Fibroblast of skin of scalp (primary cell): Measurements from ENCODE around the gene TLX1.

ENCODE experiments used
- DNase-seq: peaks from one replicate; pipeline ENCODE4 v3.0.0-alpha.2; 2013

The TLX1 gene

GRCh38 chr10:101112799-101113594 is 18.1 kb upstream of the TLX1 start:
- DNase-seq, result no peak

GRCh38 chr10:101113890-101114403 is 17.2 kb upstream of the TLX1 start:
- DNase-seq, result no peak

- no peak for DNase-seq
These were observed 16.5 kb upstream of the TLX1 start for GRCh38 chr10:101114646-101115045.

GRCh38 chr10:101116754-101117153 is 14.3 kb upstream of the TLX1 start:
- no peak for DNase-seq

- no peak for DNase-seq
These were observed 13.1 kb upstream of the TLX1 start for GRCh38 chr10:101118031-101118430.

- no peak for DNase-seq
These were observed 10.6 kb upstream of the TLX1 start for GRCh38 chr10:101120520-101120883.

GRCh38 chr10:101120884-101121653 is 10.0 kb upstream of the TLX1 start:
- DNase-seq, result no peak

- DNase-seq, result no peak
These were observed 9.5 kb upstream of the TLX1 start for GRCh38 chr10:101121654-101122031.

- DNase-seq, result no peak
These were observed 8.6 kb upstream of the TLX1 start for GRCh38 chr10:101122270-101123084.

GRCh38 chr10:101123085-101123814 is 7.8 kb upstream of the TLX1 start:
- no peak for DNase-seq

- no peak for DNase-seq
These were observed 7.1 kb upstream of the TLX1 start for GRCh38 chr10:101123815-101124617.

- no peak for DNase-seq
These were observed 6.2 kb upstream of the TLX1 start for GRCh38 chr10:101124933-101125332.

GRCh38 chr10:101126684-101127628 is 4.1 kb upstream of the TLX1 start:
- DNase-seq, result no peak

- no peak for DNase-seq
These were observed 959 bp upstream of the TLX1 start for GRCh38 chr10:101130141-101130540.

- DNase-seq, result no peak
These were observed 999 bp downstream of the TLX1 start for GRCh38 chr10:101131962-101132635.

- DNase-seq, result no peak
These were observed 1.8 kb downstream of the TLX1 start for GRCh38 chr10:101132636-101133473.

GRCh38 chr10:101133489-101134298 is 2.6 kb downstream of the TLX1 start:
- no peak for DNase-seq
